Measurements from ENCODE around the gene CYB561D2. TPM values are rescaled to one million over a fixed set of nuclear protein-coding genes. Genes with fewer than 3 reads are reported as not detected.

CYB561D2 gene
- total and polyA plus RNA-seq, 7 donors = 6.8 to 46.0 (median 10.8) TPM

GRCh38 chr3:50385754-50386153, 35.1 kb downstream of the CYB561D2 start:
- 72 to 88% methylated on average over 13 of the region's 13 CpGs for WGBS, 2 donors
- H3K36me3 ChIP-seq = no peaks in the 10 kb centered on the region
- H3K4me1 ChIP-seq = no peaks in the 10 kb centered on the region
- H3K9me3 ChIP-seq = no peaks in the 10 kb centered on the region
- intact Hi-C loops (cut with DNase I) = no loop called here
- H3K27ac ChIP-seq = no peak overlapping the region
- TF ChIP-seq POLR2A (IDR thresholded peaks at IDR 0.05) (no peak), EP300 (IDR thresholded peaks at IDR 0.05) (no peak), CTCF (IDR thresholded peaks at IDR 0.05) (no peak)
- no peak for DNase-seq
- no peaks in the 10 kb centered on the region for H3K27me3 ChIP-seq
- H3K4me3 ChIP-seq = no peak overlapping the region

- H3K4me3 ChIP-seq = no peak overlapping the region
- no peak overlapping the region for H3K27ac ChIP-seq
- no peaks in the 10 kb centered on the region for H3K36me3 ChIP-seq
- TF ChIP-seq POLR2A (IDR thresholded peaks at IDR 0.05) (no peak), POLR2AphosphoS5 (IDR thresholded peaks at IDR 0.05) (no peak), CTCF (IDR thresholded peaks at IDR 0.05) (no peak), EP300 (IDR thresholded peaks at IDR 0.05) (no peak)
- H3K9me3 ChIP-seq = no peaks in the 10 kb centered on the region
- DNase-seq = no peak
- WGBS, 2 donors = 60 to 82% methylated on average over 25 of the region's 25 CpGs
- peaks cover 0 to 3% (median 0%) of the 10 kb centered on the region in 4 donors for H3K4me1 ChIP-seq
- intact Hi-C loops (cut with DNase I) = no loop called here
- no peaks in the 10 kb centered on the region for H3K27me3 ChIP-seq
Observed at GRCh38 chr3:50388016-50388719, 37.5 kb downstream of the CYB561D2 start.

GRCh38 chr3:50388720-50389413, 38.2 kb downstream of the CYB561D2 start:
- TF ChIP-seq POLR2A (IDR thresholded peaks at IDR 0.05) = no peak
- TF ChIP-seq EP300 (IDR thresholded peaks at IDR 0.05) = no peak
- no peak for TF ChIP-seq CTCF (IDR thresholded peaks at IDR 0.05)
- no peak for TF ChIP-seq POLR2AphosphoS5 (IDR thresholded peaks at IDR 0.05)
- intact Hi-C loops (cut with DNase I) = no loop called here
- WGBS, 2 donors = 85 to 87% methylated on average over 22 of the region's 22 CpGs
- H3K9me3 ChIP-seq = no peaks in the 10 kb centered on the region
- no peak for DNase-seq
- H3K4me3 ChIP-seq = no peak overlapping the region
- peaks cover 0 to 3% (median 0%) of the 10 kb centered on the region in 4 donors for H3K4me1 ChIP-seq
- no peak overlapping the region for H3K27ac ChIP-seq
- no peaks in the 10 kb centered on the region for H3K27me3 ChIP-seq
- no peaks in the 10 kb centered on the region for H3K36me3 ChIP-seq

GRCh38 chr3:50389414-50389767, 38.7 kb downstream of the CYB561D2 start:
- Histone ChIP-seq H3K27ac (no peak overlapping the region), H3K36me3 (no peaks in the 10 kb centered on the region), H3K4me1 (peaks cover 0 to 3% (median 0%) of the 10 kb centered on the region in 4 donors), H3K9me3 (no peaks in the 10 kb centered on the region), H3K27me3 (no peaks in the 10 kb centered on the region), H3K4me3 (no peak overlapping the region)
- DNase-seq = no peak
- TF ChIP-seq POLR2AphosphoS5 (IDR thresholded peaks at IDR 0.05) (no peak), CTCF (IDR thresholded peaks at IDR 0.05) (no peak), EP300 (IDR thresholded peaks at IDR 0.05) (no peak), POLR2A (IDR thresholded peaks at IDR 0.05) (no peak)
- intact Hi-C loops (cut with DNase I) = no loop called here
- WGBS, 2 donors = 82 to 91% methylated on average over 6 of the region's 6 CpGs
